Epithelial cell of esophagus (primary cell): ENCODE measurements around the gene MFGE8.
"Not testable (repeated sequence)": the region's sequence is repeated elsewhere in the genome, so short reads cannot be mapped to it uniquely, and the experiment has no call there.

Experiments
- DNase-seq: peaks from one replicate; pipeline ENCODE4 v3.0.0; 2010; ENCODE audit warnings: low read depth
- H3K4me3 ChIP-seq: 2 replicates; pipeline ENCODE4 v1.5.1; 2011; ENCODE audit warnings: mild to moderate bottlenecking, low read length, control low read depth
- TF ChIP-seq, protein P1 (sequence below): IDR thresholded peaks from 2 replicates; pipeline ENCODE4 v1.5.1; 2011; ENCODE audit warnings: low read depth, mild to moderate bottlenecking, low read length, control low read depth, inconsistent platforms; ENCODE audit not compliant: insufficient read depth; ENCODE audit errors: missing control alignments

Gene MFGE8

DNA sequence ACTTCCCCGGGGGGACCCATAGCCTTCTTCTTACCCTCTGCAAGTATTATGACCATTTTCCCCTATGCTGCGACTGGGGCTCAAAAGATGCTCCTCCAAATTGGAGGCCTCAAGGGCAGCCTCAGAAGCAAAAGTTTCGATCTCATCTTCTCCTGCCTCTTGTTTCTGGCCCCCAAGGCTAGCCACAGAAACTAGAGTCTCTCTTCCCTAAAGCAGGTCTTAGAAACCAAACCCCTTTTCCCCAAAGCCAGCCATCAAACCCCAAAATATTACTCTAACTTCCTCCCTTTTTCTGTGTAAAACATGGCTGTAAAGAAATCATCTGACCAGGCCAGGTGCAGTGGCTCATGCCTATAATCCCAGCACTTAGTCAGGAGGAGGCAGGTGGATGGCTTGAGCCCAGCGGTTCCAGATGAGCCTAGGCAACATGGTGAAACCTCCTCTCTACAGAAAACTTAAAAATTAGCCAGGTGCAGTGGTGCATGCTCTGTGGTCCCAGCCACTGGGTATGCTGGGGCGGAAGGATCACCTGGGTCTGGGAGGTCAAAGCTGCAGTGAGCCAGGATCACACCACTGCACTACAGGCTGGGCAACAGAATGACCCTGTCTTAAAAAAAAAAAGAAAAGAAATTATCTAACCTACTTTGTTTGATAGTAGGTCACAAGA, 36.7 kb upstream of the MFGE8 start:
- TF ChIP-seq, protein P1, sequence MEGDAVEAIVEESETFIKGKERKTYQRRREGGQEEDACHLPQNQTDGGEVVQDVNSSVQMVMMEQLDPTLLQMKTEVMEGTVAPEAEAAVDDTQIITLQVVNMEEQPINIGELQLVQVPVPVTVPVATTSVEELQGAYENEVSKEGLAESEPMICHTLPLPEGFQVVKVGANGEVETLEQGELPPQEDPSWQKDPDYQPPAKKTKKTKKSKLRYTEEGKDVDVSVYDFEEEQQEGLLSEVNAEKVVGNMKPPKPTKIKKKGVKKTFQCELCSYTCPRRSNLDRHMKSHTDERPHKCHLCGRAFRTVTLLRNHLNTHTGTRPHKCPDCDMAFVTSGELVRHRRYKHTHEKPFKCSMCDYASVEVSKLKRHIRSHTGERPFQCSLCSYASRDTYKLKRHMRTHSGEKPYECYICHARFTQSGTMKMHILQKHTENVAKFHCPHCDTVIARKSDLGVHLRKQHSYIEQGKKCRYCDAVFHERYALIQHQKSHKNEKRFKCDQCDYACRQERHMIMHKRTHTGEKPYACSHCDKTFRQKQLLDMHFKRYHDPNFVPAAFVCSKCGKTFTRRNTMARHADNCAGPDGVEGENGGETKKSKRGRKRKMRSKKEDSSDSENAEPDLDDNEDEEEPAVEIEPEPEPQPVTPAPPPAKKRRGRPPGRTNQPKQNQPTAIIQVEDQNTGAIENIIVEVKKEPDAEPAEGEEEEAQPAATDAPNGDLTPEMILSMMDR = no peak
- no peak overlapping the region for H3K4me3 ChIP-seq
- DNase-seq = no peak

DNA sequence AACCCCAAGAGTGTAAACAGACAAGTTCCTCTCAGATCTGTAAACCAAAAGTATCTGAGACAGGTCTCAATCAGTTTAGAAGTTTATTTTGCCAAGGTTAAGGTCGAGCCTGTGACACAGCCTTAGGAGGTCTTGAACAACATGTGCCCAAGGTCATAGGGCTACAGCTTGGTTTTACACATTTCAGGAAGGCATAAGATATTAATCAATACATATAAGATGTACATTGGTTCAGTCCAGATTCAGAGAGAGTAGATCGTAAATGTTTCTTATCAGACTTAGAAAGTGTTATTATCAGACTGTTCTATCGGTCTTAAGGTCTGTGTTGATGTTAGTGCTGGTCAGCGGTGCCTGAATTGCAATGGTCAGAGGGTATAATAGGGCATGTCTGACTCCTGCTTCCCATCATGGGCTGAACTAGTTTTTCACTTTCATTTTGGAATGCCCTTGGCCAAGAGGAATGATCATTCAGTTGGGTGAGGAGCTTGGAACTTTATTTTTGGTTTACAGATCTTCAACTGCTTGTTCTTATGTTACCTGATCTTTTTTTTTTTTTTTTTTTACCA, 27.0 kb upstream of the MFGE8 start:
- no peak overlapping the region for H3K4me3 ChIP-seq
- DNase-seq = no peak
- TF ChIP-seq, protein P1 = no peak

DNA sequence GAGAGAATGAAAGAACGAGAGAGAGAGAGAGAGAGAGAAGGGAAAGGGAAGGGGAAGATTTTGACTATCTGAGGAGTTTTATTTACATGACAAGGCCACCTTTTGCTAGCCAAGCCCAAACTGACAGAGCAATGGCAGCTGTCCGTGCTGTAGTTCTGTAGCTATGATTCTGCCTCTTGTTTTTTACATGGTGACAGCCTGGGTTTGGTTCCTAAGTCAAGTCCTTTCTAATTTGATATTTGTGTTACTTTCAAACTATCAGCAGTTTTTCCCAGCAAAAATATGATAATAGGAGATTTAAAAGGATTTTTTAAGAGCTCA, 26.3 kb upstream of the MFGE8 start:
- no peak for DNase-seq
- H3K4me3 ChIP-seq = no peak overlapping the region
- TF ChIP-seq, protein P1 = no peak

DNA sequence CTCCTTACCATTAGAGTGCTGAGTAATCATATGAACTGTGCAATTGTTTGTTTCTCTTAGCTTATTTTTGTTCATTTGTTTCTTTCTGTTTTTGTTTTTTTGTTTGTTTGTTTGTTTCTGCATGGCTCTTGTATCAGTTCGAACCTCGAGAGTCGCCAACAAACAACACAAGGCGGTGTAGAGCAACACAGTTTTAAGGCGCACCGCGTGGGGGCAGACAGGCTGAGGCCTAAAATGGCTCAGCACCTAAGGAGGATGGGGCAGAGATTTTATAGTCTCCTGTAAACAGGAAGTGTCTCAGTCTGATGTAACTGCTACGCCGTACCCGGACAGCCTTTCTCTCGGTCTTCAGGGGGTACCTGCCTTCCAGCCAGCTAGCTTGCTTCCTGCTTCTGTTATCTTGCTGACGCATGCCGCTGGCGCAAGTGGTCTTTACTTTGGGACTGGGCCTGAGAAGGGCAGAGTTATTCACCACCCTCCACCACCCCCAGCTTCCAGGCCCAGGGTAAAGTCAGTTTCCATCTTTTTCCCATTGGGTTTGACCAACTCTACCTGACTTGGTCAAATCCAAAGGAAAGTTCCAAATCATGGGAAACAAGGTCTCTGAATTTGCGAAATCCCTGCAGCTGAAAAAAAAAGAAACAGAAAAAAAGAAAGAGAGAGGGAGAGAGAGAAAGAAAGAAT, 25.8 kb upstream of the MFGE8 start:
- TF ChIP-seq, protein P1 = no peak
- DNase-seq = no peak
- H3K4me3 ChIP-seq = no peak overlapping the region

DNA sequence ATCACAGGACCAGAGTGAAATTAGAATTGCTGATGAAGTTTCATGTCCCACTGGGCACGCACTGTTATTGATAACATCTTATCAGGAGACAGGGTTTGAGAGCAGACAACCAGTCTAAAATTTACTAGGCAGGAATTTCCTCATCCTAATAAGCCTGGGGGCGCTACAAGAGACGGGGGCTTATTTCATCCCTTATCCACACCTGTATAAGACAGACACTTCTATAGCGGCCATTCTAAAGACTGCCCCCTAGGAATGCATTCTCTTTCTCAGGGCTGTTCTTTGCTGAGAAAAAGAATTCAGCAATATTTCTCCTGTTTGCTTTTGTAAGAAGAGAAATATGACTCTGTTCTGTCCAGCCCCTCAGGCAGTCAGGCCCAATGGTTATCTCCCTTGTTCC, 21.3 kb upstream of the MFGE8 start:
- not testable (repeated sequence) for DNase-seq

DNA sequence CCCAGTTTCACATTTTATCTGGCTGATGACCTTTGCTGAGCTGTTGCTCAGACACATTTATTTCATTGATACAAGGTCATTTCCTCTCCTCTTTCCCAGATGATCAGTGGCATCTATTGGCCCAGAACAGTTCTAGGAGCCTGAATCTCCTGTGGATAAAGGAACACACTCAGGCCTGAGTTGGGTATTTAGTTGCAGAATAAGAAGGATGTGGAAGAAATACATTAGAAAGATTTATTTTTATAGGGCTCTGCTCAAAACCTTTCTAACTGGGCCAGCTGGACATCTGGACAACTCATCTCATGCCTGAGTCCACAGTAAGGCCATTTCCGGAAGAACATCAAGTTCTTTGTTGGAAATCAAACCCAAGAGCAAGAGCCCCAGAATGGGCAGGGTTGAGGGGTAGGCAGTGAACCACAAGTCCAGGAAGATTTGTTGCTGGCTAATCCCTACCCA, 19.7 kb upstream of the MFGE8 start:
- no peak overlapping the region for H3K4me3 ChIP-seq
- TF ChIP-seq, protein P1 = no peak
- DNase-seq = no peak

More for the DNA sequence above, 21.3 kb upstream of the MFGE8 start:
- H3K4me3 ChIP-seq = not testable (repeated sequence)

DNA sequence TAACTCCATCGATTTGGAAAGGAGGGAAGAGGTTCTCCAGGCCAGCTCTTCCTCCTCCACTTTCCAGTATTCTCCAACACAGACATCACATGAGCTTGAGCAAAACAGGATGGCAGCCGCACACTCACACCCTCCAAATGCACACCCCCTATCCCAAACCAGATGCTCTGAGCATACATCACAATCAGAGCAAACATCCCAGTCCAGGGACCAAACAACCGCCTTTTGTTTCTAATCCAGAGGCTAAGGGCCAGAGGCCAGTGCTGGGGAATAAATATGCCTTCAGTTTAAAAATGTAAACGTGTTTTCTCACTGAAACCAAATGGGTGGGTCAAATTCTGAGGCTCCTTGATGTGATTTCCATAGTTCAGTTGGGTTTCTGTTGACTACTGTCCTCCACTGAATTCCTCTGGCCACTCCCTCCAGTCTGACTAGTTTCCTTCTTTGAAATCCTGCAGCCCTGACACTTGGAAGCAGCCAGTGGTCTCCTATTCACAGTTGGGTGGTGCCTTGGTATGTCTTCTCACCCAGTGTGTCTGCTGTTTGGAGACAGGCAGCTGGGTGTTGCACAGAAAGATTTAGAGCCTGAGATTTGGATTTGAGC, 19.2 kb upstream of the MFGE8 start:
- TF ChIP-seq, protein P1 = no peak
- DNase-seq = peak; percentile 21
- H3K4me3 ChIP-seq = no peak overlapping the region
